HG02623 (cell line): ENCODE measurements around the gene RPTOR.
"Not testable (repeated sequence)": the region's sequence is repeated elsewhere in the genome, so short reads cannot be mapped to it uniquely, and the experiment has no call there.

Experiments used
- ATAC-seq: cut with Tn5 transposase; IDR thresholded peaks from one replicate; pipeline ENCODE4 v1.9.1; 2021; ENCODE audit warnings: moderate library complexity; ENCODE audit not compliant: unreplicated experiment

RPTOR gene

DNA sequence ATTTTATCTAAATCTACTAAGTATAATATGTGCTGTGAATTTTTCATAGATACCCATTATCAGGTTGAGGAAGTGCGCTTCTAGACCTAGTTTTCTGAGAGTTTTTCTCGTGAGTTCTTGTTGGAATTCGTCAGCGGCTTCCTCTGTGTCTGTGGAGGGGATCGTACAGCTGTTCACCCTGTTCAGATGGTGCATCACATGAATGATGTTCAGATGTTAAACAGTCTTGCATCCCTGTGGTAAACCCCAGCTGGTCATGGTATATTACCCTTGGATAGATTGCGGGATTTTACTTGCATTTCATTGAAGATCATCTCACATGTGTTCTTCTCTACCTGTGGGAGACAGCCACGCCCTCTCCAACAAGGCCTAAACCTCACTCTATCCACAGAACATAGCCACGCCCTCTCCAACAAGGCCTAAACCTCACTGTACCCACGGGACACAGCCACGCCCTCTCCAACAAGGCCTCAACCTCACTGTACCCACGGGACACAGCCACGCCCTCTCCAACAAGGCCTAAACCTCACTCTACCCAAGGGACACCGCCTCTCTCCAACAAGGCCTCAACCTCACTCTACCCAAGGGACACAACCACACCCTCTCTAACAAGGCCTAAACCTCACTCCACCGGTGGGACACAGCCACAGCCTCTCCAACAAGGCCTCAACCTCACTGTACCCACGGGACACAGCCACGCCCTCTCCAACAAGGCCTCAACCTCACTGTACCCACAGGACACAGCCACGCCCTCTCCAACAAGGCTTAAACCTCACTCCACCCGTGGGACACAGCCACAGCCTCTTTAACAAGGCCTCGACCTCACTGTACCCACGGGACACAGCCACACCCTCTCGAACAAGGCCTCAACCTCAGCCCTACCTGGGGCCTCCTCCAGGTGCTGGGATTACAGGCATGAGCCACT is 266.8 kb downstream of the RPTOR start:
- ATAC-seq, result no peak

DNA sequence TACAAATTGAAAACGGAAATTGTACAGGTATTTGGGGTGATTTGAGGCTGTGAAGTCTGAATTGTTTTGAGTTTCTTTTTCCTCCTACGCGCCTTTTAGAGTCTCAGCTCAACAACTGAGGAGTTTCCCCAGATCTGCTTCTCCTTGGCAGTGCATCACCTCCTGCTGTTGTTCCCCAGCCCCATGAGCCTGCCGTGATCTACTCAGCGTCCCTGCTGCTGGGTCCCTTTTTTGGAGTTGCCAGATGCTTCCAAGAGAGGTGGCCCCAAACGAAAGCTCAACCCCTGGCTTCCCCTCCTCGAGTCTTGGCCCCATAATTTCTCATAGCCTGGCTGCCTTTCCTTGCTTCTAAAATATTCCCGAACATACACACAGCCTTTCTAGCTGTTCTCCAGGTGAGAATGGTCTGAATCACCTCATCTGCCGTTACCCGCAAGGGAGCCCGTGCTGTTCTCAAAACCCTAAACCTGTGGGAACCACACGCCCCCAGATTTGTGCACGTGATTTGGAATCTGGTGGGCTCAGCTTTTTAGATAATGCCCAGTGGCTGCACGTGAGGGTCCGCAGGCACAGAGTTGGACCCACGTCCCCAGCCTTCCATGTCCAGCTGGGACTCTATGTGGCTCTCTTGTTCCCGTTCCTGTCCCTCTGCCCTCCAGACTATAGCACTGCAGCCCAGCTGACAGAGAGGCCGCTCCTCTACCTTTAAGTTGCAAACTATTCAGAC is 267.9 kb downstream of the RPTOR start:
- no peak for ATAC-seq

DNA sequence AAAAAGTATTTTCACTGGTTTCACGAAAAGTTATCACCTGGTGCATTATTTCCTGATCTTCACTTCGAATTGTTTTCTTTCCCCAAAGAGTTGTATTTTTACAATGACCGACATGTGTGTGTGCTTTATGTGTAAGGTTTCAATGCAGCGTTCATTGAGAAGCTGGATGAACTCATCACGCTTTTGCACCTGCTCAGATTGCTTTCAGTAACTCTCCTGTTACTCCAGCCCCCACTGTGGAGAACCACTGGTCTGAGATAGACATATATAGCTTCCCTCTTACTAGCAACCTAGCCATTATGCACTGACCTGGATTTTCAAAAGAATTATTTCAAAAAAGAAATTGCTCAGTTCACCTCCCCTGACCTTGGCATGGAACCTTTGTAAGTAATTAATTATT is 268.7 kb downstream of the RPTOR start:
- no peak for ATAC-seq

DNA sequence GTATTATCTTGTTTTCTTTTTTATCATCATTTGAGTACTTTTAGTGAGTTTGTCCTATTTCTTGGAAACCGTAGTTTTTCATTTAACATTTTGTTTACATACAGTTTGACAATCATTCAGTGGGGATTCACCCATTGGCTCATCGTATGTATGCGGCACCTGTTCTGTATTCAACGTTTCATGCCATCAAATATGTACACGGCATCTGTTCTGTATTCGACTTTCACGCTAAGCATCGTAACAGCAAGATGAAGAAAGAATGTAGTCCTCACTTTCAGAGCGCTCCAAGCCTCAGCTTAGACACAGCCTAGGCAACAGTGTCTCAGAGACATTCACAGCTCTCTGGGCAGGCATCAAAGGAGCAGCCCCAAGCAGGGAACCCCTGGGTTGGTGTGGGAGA is 269.9 kb downstream of the RPTOR start:
- no peak for ATAC-seq

DNA sequence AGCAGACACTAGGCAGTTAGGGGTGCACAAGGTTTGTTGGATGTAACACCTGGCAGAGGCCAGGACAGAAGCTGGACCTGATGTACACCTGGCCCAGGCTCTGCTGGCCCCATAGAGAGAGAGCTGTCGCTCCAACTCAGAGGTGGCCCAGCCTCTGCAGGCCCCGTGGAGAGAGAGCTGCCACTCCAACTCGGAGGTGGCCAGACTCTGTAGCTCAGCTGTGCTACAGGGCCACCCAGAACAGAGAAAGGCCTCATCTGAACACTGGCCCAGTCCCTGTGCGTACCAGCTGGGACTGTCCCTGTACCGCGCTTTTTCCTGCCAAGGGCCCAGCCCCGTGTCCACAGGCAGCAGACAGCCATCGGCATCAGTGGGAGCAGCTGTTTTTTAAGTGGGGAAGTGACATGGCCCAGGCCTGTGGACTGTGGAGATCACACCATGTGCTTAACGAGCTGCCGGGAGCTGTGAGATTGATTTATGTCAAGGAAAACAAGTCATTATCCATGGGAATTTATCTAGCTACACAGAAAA is 270.6 kb downstream of the RPTOR start:
- ATAC-seq, result no peak

DNA sequence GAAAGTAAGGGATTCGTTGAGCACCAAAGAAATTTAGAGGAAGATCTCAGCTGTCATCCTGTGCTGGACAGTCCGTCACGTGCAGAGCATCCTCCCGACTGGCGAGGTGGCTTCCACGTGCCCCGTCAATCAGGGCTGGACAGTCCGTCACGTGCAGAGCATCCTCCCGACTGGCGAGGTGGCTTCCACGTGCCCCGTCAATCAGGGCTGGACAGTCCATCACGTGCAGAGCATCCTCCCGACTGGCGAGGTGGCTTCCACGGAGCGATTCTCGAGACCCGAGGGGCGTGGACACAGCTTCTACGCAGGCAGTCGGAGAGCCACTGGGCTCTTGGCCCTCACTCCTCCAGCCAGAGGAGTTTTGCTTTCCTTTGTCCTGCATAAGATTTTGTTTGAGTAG is 271.1 kb downstream of the RPTOR start:
- ATAC-seq, result not testable (repeated sequence)

DNA sequence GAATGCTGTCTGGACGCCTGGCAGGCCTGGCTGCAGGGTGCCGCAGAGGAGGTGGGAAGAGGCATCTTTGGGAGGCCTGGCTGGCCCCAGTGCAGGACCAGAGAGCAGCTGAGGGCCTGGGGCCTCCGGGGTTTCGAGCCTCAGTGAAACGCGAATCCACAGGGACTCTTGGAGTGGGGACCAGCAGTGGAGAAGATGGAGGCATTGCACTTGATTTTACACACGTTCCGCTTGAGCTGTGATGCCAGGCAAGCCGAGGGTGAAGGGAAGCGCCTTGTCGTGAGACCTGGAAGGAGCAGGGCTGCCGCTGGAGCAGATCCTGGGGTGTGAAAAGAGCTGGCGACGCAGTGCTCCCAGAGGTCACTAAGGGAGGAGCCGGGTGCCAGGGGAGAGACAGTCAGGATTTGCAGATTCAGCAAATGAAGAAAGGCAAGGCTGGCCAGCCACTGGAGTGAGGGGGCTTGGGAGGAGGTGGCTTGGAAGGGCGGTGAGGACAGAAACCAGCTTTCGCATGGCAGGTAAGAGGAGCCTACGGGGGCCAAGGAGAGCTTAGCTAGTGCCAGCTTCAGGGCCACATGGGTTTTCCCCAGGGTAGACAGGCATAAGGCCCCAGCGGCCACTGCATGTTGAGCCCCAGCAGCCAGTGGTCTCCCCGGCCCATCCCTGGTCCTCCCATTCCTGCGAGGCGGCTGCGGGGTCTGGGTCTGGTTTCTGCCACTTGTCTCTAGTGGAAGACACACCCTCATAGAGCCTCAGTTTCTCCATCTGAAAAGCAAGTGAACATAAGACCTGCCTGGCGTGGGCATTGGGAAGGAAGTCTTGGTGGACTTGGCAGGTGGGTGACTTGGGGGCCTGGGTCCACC is 271.8 kb downstream of the RPTOR start:
- ATAC-seq, result no peak

DNA sequence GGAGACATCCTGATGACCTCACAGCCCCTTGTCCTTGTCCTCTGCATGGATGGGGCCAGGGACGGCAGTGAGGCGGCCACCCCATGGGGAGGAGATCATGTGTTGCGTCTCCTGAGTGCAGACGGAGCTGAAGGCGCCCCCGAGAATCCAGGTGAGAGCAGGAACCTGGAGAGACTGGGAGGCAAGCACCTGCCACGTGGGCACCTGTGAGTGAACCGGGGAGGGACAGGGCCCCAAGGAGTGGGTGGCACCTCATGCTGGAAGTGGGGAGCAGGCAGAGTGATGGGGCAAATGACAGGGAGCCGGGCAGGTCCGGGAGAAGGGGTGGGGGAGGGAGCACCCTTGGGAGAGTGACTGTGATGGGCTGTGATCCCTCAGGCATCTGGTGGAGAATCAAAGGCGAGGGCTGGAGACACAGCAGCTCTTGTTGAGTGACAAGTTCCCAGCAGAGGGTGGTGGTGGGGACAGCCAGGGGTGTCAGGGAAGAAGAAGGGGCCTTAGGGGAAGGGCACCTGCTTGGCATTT is 272.7 kb downstream of the RPTOR start:
- ATAC-seq, result no peak

DNA sequence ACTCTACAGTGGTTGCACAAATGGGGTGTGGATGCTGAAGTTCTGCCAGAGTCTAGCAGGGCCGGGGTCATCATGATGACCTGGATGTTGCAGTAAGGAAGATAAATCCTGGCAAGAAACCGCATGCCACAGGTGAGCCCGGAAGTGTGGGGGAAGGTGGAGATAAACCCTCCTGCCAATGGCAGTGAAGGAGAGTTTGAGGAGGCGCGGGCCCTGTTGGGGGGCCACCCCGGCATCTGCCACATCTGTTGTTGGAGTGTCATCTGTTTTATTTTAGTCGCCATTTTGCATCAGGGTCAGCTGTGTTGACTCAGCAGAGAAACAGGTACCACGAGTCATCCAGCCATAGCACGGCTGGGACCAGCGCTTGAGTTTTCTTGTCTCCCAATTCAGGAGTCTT is 273.2 kb downstream of the RPTOR start:
- ATAC-seq, result no peak

DNA sequence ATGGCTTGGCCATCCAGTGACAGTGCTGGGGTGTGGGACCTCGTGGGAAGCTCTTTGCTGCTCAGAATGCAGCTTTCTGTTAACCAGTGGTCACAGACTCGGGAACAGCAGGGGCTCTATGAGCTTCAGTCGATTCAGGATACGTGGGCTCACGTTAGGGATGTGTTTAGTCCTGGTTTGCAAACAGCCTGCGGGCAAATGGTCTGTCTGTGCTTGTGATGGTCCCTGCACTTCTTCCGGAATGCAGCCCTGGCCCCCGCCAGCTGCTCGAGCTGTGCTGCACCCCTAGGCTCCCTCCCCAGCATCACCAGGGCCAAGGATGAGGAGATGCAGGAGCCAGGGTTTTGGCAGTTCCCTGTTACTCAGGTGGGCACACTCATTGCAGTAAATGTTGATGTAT is 274.2 kb downstream of the RPTOR start:
- no peak for ATAC-seq

DNA sequence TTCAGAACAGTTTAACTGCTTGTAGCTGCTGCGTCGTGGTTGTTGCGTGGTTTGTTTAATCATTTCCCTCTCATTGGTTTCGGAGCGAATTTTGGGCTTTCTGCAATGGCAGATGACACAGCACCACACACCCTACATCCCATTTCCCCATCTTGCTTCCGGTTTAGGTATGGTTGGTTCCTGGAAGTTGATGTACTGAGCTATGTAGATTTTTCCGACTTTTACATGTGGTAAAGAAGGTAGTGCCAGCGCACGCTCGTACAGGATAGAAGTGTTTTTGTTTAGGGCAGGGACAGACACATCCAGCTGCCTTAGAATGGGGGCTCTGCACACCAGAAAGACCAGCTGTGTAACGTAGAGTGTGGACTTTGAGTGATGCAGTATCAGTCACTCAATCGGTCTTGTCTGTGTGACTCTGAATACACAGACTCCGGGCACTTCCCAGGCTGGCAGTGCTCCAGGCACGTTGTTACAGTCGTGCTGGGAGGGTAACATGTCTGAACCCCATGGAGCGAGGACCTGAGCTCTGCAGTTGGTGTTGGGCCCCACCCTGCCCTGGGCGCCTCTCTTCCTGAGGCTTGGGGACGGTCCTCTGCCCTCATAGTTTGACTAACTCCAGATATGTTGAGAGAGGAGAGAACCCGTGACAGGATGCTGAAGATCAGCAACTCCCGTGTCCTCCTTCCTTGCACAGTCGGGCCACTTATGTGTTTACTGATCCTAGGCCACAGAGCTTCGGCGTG is 275.0 kb downstream of the RPTOR start:
- no peak for ATAC-seq

DNA sequence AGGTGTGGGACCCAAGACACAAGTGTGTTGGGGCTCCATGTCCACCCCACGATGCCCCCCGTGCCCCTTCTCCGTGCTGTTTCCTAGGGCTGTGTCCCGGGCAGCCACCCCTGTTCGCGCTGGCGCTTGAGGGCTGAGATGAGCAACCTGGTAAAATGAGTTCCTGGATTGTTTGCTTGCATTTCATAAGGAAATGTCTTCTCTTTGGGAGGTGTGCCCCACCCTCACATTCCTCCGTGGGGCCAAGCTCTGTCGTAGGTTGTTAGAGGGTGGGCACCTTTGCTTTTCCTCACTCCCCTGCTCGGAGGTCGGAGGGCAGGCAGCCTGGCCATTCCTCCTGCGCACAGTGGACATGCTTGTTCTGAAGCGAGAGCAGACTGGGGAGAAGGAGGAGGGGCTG is 275.7 kb downstream of the RPTOR start:
- no peak for ATAC-seq

DNA sequence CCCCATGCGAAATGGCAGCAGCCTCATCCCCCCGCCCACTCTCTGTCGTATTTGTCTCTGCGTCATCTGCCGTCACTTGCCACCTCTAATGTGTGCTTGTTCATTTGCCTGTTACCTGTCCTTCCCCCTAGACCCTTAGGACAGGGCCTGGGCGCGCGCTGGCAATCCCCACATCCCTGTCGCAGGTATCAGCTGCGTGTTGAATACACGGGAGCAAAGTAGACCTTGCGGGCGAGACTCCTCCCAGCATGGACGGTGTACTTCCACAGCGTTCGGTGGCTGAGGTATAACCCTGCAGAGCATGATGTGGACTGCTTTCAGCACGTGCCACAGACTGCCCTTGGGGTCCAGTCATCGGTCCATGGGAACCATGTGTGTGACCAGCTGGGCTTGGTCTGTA is 276.9 kb downstream of the RPTOR start:
- no peak for ATAC-seq

DNA sequence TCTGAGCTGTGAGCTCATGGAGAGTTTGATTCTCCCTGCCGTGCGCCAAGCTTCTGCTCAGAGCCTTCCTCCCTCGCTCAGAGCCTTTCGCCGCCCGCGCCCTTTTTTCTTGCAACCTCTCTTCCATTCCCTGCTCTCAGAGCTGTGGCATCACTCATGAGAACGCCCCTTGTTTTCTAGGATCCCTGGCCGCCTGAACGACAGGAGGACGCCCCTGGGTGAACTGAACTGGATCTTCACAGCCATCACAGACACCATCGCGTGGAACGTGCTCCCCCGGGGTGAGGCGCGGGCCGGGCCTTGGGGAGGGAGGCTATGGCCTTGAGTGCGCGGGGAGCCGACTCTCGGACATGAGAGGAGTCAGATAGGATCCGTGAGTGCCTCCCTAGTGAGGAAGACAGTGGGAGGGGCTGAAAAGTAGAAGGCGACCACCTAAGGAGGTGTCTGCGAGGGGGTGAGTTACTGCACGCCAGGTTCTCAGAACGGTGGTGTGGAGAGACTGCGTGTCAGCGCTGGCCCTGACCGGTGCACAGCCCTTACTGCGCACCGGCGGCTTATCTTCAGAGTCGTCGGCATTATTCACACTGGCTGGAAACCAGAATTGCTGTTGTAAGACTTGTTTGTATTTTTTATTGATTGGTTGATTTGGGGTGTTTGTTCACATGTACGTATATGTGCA is 277.5 kb downstream of the RPTOR start:
- ATAC-seq, result no peak

DNA sequence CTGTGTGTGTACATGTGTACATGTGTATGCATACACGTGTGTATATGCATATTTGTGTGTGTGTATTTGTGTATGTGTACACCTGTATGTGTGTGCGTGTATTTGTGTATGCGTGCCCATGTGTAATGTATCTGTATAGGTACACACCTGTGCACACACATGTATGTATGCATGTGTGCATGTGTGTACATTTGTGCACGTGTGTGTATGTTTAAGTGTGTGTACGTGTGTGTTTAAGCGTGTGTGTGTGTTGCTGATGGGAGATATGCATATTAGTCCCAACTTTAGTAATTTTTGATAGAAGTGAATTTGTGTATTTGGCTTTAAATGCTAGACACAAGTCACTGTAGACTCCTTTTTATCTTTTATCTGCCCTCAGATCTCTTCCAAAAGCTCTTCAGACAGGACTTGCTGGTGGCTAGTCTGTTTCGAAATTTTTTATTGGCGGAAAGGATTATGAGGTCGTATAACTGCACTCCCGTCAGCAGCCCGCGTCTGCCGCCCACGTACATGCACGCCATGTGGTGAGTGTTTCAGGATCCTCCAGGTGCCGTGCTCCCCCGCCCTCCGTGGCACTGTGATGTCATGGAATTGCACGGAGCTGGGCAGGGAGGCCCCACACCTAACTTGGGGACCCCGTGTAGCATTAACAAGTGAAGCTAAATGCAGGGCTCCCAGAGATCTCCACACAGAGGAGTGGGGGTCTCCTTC is 278.2 kb downstream of the RPTOR start:
- no peak for ATAC-seq

DNA sequence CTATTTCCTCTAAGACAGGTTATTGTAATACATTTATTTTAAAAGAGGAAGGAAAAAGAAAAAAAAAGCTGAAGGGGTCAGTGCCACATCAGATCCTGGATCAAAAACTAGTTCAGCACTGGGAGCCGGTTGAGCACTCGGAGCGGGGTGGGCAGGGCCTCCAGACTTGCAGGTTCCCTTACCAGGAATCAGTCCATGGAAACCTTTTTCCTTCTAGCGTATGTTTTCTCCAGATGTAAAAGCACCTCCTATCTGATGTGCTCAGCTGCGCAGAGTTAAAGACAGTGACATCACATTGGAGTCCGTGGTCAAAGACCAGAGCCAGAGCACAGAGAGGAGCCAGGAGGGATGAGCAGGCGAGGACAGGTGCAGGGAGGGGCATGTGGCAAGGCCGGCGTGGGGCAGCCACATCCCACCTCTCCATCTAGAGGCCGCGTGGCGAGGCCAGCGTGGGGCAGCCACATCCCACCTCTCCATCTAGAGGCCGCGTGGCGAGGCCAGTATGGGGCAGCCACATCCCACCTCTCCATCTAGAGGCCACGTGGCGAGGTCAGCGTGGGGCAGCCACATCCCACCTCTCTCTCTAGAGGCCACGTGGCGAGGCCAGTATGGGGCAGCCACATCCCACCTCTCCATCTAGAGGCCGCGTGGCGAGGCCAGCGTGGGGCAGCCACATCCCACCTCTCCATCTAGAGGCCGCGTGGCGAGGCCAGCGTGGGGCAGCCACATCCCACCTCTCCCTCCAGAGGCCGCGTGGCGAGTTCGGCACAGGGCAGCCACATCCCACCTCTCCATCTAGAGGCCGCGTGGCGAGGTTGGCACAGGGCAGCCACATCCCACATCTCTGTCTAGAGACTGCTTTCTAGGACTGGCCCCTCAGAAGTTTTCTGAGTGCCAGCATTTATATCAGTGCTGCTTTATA is 280.2 kb downstream of the RPTOR start:
- no peak for ATAC-seq

DNA sequence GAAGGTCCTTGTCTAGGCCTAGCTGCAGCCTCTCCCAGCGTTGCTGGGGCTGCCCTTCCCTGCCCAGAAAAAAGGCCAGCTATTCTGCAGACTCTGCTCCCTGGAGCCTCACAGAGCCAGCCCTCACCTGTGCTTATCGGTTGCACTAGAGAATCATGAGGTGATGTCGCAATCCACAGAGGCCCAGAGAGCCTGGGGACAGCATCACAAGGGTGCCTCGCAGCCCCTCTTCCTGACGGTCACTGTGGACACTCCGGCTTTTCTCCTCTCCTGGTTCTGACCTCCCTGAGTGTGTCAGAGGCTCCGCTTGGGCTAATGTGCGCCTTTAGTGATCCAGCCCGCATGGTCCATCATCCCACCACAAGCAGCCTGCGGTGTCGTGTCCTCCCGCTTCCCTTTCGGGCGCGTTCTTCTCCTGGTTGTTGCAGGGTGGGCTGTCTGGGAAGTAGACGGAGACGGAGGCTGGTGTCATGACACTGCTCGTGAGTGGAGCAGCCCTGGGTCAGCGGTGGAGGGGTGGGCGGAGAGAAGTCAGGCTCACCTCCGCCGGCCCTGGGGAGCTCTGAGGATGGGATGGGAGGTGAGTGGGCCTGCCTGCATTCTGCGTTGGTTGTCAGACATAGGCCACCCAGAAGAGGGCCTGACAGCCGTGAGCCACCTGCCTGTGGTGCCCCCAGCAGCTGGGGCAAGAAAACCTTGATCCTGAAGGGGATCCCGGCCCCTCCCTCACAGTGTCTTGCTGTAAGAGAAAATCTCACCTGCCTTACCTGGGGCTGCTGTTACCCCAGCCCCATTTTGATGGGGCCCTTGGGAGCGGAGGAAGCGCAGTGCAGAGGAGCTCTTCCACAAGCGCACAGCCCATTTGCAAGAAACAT is 281.1 kb downstream of the RPTOR start:
- ATAC-seq, result no peak
